IMR-90 (cell line): ENCODE measurements around the gene ITPK1. TPM values are rescaled to one million over a fixed set of nuclear protein-coding genes. Genes with fewer than 3 reads are reported as not detected.
A peak's percentile ranks its signal among the peaks of the same experiment; 100 is the strongest.

Experiments
- ATAC-seq: fragments of 200-7000 bp; cut with Tn5 transposase; 2 replicates; pipeline ENCODE4 v1.9.1; 2020; ENCODE audit warnings: low read depth, mild to moderate bottlenecking, moderate library complexity
- BruUV-seq: library from RNA; stranded (reverse); fragments of 400-500 nt; replicated peaks from 2 replicates; lab custom pipeline; 2021; lab: Mats Ljungman, UMichigan
- CTCF ChIA-PET: fragments of 300-600 bp; formaldehyde crosslinking; extraction: SDS; loops from one replicate; lab custom pipeline; 2021; ENCODE audit warnings: antibody characterized with exemption; lab: Yijun Ruan, JAX
- POLR2A ChIA-PET: fragments of 300-600 bp; sonication (Branson Sonifier 250); formaldehyde crosslinking; loops from one replicate; lab custom pipeline; 2022; ENCODE audit warnings: antibody characterized with exemption; ENCODE audit not compliant: unreplicated experiment; lab: Charles Lee
- DNase-seq: peaks from one replicate; pipeline ENCODE4 v3.0.0; 2013
- H2AFZ ChIP-seq: replicated peaks from 2 replicates; pipeline ENCODE3; 2013; ENCODE audit warnings: low read length, mild to moderate bottlenecking; ENCODE audit not compliant: poor library complexity
- H2AK5ac ChIP-seq: 2 replicates; pipeline ENCODE4 v1.6.1; 2013; ENCODE audit warnings: low read depth, low read length, inconsistent platforms
- H2AK9ac ChIP-seq: replicated peaks from 2 replicates; pipeline ENCODE3; 2013; ENCODE audit warnings: mild to moderate bottlenecking, low read depth, low read length, moderate library complexity; ENCODE audit not compliant: poor library complexity
- H2BK120ac ChIP-seq: 2 replicates; pipeline ENCODE4 v1.6.1; 2013; ENCODE audit warnings: low read depth, low read length, inconsistent platforms
- H2BK15ac ChIP-seq: 3 replicates; pipeline ENCODE4 v1.6.1; 2013; ENCODE audit warnings: low read depth, low read length, inconsistent platforms
- H2BK20ac ChIP-seq: 2 replicates; pipeline ENCODE4 v1.6.1; 2013; ENCODE audit warnings: low read depth, mild to moderate bottlenecking, inconsistent platforms, low read length, moderate library complexity
- H2BK5ac ChIP-seq: 2 replicates; pipeline ENCODE4 v1.6.1; 2013; ENCODE audit warnings: mild to moderate bottlenecking, low read depth, low read length, inconsistent platforms; ENCODE audit not compliant: poor library complexity, severe bottlenecking
- H3K14ac ChIP-seq: replicated peaks from 2 replicates; pipeline ENCODE4 v1.6.1; 2013; ENCODE audit warnings: low read depth, low read length, inconsistent platforms
- H3K18ac ChIP-seq: 2 replicates; pipeline ENCODE4 v1.6.1; 2013; ENCODE audit warnings: low read depth, low read length, control low read depth
- H3K23ac ChIP-seq: 2 replicates; pipeline ENCODE4 v1.6.1; 2013; ENCODE audit warnings: low read depth, low read length, inconsistent platforms
- H3K27ac ChIP-seq: 2 replicates; pipeline ENCODE4 v1.5.1; 2013; ENCODE audit warnings: mild to moderate bottlenecking, control low read depth, low read length; ENCODE audit not compliant: insufficient read depth
- H3K27me3 ChIP-seq: 2 replicates; pipeline ENCODE4 v1.6.1; 2013; ENCODE audit warnings: low read length; ENCODE audit not compliant: control insufficient read depth, insufficient read depth
- H3K36me3 ChIP-seq: 2 replicates; pipeline ENCODE4 v1.6.1; 2013; ENCODE audit warnings: low read length, mixed read lengths; ENCODE audit not compliant: control insufficient read depth, insufficient read depth
- H3K4ac ChIP-seq: 2 replicates; pipeline ENCODE4 v1.6.1; 2013; ENCODE audit warnings: low read depth, low read length, inconsistent platforms
- H3K4me1 ChIP-seq: 2 replicates; pipeline ENCODE4 v1.6.1; 2013; ENCODE audit warnings: low read length, mixed read lengths; ENCODE audit not compliant: control insufficient read depth, insufficient read depth
- H3K4me2 ChIP-seq: 2 replicates; pipeline ENCODE4 v1.6.1; 2013; ENCODE audit warnings: low read depth, mild to moderate bottlenecking, control low read depth, low read length, moderate library complexity
- H3K4me3 ChIP-seq: 2 replicates; pipeline ENCODE4 v1.5.1; 2013; ENCODE audit warnings: low read depth, mild to moderate bottlenecking, control low read depth, low read length, moderate library complexity; ENCODE audit not compliant: insufficient read depth
- H3K56ac ChIP-seq: 2 replicates; pipeline ENCODE4 v1.6.1; 2013; ENCODE audit warnings: low read length, inconsistent platforms; ENCODE audit not compliant: insufficient read depth; ENCODE audit errors: extremely low read depth
- H3K79me1 ChIP-seq, 2 experiments: 2 replicates each; pipeline ENCODE4 v1.6.1; 2013; ENCODE audit warnings: low read length in 2 of 2, inconsistent platforms in 1 of 2, low read depth in 1 of 2
- H3K9ac ChIP-seq: 2 replicates; pipeline ENCODE4 v1.6.1; 2013; ENCODE audit warnings: low read depth, low read length, control low read depth
- H3K9me1 ChIP-seq: 2 replicates; pipeline ENCODE4 v1.6.1; 2013; ENCODE audit warnings: low read length, inconsistent platforms; ENCODE audit not compliant: insufficient read depth
- H3K9me3 ChIP-seq: 2 replicates; pipeline ENCODE4 v1.6.1; 2013; ENCODE audit warnings: low read length; ENCODE audit not compliant: control insufficient read depth, insufficient read depth
- H4K20me1 ChIP-seq: 2 replicates; pipeline ENCODE4 v1.6.1; 2013; ENCODE audit warnings: low read length, inconsistent platforms; ENCODE audit not compliant: insufficient read depth
- H4K5ac ChIP-seq: 2 replicates; pipeline ENCODE4 v1.6.1; 2013; ENCODE audit warnings: mild to moderate bottlenecking, low read depth, low read length, control low read depth
- H4K8ac ChIP-seq, 2 experiments: 2 replicates each; pipeline ENCODE4 v1.6.1; 2013; ENCODE audit warnings: low read depth in 2 of 2, low read length in 2 of 2, control low read depth in 1 of 2, inconsistent platforms in 1 of 2
- H4K91ac ChIP-seq: 2 replicates; pipeline ENCODE4 v1.6.1; 2013; ENCODE audit warnings: low read depth, low read length, inconsistent platforms; ENCODE audit not compliant: insufficient read depth
- CEBPB ChIP-seq: IDR thresholded peaks from 2 replicates; pipeline ENCODE4 v1.6.1; 2012; ENCODE audit warnings: low read depth, low read length, improper control_type of control experiment
- ELK1 ChIP-seq: fragments of 150-350 bp; IDR thresholded peaks from 2 replicates; pipeline ENCODE4 v1.6.1; 2016; ENCODE audit warnings: low read depth, mild to moderate bottlenecking, low read length, moderate library complexity, borderline replicate concordance
- FOS ChIP-seq: fragments of 150-350 bp; IDR thresholded peaks from 2 replicates; pipeline ENCODE4 v1.6.1; 2016; ENCODE audit warnings: low read depth, low read length
- MAFK ChIP-seq: IDR thresholded peaks from 2 replicates; pipeline ENCODE4 v1.6.1; 2012; ENCODE audit warnings: low read depth, low read length, improper control_type of control experiment
- MAZ ChIP-seq: IDR thresholded peaks from 2 replicates; pipeline ENCODE4 v1.6.1; 2012; ENCODE audit warnings: low read depth, mild to moderate bottlenecking, low read length, improper control_type of control experiment, moderate library complexity, borderline replicate concordance
- NFE2L2 ChIP-seq: fragments of 150-350 bp; IDR thresholded peaks from 2 replicates; pipeline ENCODE4 v1.6.1; 2016; ENCODE audit warnings: low read depth, mild to moderate bottlenecking, low read length
- POLR2A ChIP-seq: IDR thresholded peaks from 2 replicates; pipeline ENCODE4 v1.6.1; 2012; ENCODE audit warnings: mild to moderate bottlenecking, low read depth, low read length
- RAD21 ChIP-seq: IDR thresholded peaks from 2 replicates; pipeline ENCODE4 v1.6.1; 2012; ENCODE audit warnings: low read length, improper control_type of control experiment
- RFX5 ChIP-seq: IDR thresholded peaks from 2 replicates; pipeline ENCODE4 v1.8.0; 2012; ENCODE audit warnings: low read depth, mild to moderate bottlenecking, low read length, moderate library complexity
- SMC3 ChIP-seq: fragments of 150-350 bp; IDR thresholded peaks from 2 replicates; pipeline ENCODE4 v1.6.1; 2016; ENCODE audit warnings: low read depth, mild to moderate bottlenecking, antibody characterized with exemption, low read length, moderate library complexity
- WGBS, 2 experiments: methylation state at CpG; one replicate each; pipeline versions ENCODE4 v1.1.5 to v1.1.7; 2013; ENCODE audit warnings: missing lambda C conversion rate in 2 of 2; ENCODE audit not compliant: insufficient read length in 1 of 2; ENCODE audit errors: extremely low coverage in 2 of 2; 5-methylcytosine and 5-hydroxymethylcytosine counted together
- dilution Hi-C: fragments of 300-500 bp; cut with HindIII; formaldehyde crosslinking; loops from one replicate; pipeline ENCODE4 v1.14.3; 2018; ENCODE audit warnings: low sequenced_read_pairs; ENCODE audit not compliant: unreplicated experiment
- in situ Hi-C: fragments of 300-500 bp; cut with MboI; formaldehyde crosslinking; loops from 3 replicates; pipeline ENCODE4 v1.14.3; 2019; ENCODE audit warnings: low sequenced_read_pairs, inconsistent platforms, mixed read lengths
- intact Hi-C: fragments of 100-400 bp; cut with micrococcal nuclease; formaldehyde crosslinking; loops from 2 replicates; pipeline ENCODE4 v1.10.0; 2022
- polyA plus RNA-seq, 3 experiments: library from polyadenylated mRNA; depleted of rRNA; stranded (reverse); fragments of >200 nt; gene quantifications; 2 replicates each; pipeline ENCODE4 v1.2.3, GENCODE V29; 2012; ENCODE audit warnings: low replicate concordance in 1 of 3
- total RNA-seq: library from RNA; depleted of rRNA; stranded (reverse); fragments of >200 nt; gene quantifications from 2 replicates; pipeline ENCODE4 v1.2.3, GENCODE V29; 2012

The ITPK1 gene
- total and polyA plus RNA-seq, 2 of the 4 experiments (the other 2 are of a cell fraction): 21.7 to 26.9 TPM

- no peak for TF ChIP-seq MAFK
Measured at GRCh38 chr14:93121030-93121834, 5.5 kb upstream of the ITPK1 start (continued).

GRCh38 chr14:93120517-93120916 is 4.8 kb upstream of the ITPK1 start:
- dilution Hi-C loops: no loop called here
- Histone ChIP-seq H2BK20ac (no peak overlapping the region), H3K36me3 (no peaks in the 10 kb centered on the region), H3K4me1 (peaks cover 2% of the 10 kb centered on the region; the same call in 1 of the 2 replicates), H4K5ac (no peak overlapping the region), H4K91ac (no peak overlapping the region), H3K23ac (no peak overlapping the region), H2BK15ac (no peak overlapping the region), H3K27me3 (peaks cover 2% of the 10 kb centered on the region; the same call in 1 of the 2 replicates), H4K20me1 (no peaks in the 10 kb centered on the region), H4K8ac (no peak overlapping the region), H2AK9ac (no peak overlapping the region), H2AFZ (peak overlapping the region; percentile 70), H3K4me3 (no peak overlapping the region), H3K9me1 (peaks cover 3% of the 10 kb centered on the region; the same call in 1 of the 2 replicates), H3K4ac (no peak overlapping the region), H2BK120ac (no peak overlapping the region), H2AK5ac (no peak overlapping the region), H3K79me1 (no peaks in the 10 kb centered on the region), H2BK5ac (no peak overlapping the region), H3K18ac (no peak overlapping the region), H3K9me3 (no peaks in the 10 kb centered on the region), H3K9ac (no peak overlapping the region), H3K56ac (no peak overlapping the region), H3K4me2 (no peak overlapping the region), H3K14ac (no peak overlapping the region), H3K27ac (no peak overlapping the region)
- DNase-seq (no peak), ATAC-seq (no peak)
- ChIA-PET CTCF (no interaction called here), POLR2A (no interaction called here)
- no TSS peak for BruUV-seq
- WGBS, 2 experiments: 100% methylated on average over 1 of the region's 4 CpGs; no CpG with 5 or more reads in 1 of the 2 experiments
- intact Hi-C loops: no loop called here
- in situ Hi-C loops: no loop called here
- TF ChIP-seq MAFK (no peak), RFX5 (no peak), MAZ (no peak), FOS (no peak), SMC3 (no peak), ELK1 (no peak), CEBPB (no peak), NFE2L2 (no peak), RAD21 (no peak), POLR2A (no peak)
